DND-41 (cell line): Measurements from ENCODE around the gene ATP9A.

Experiments used
- EZH2 ChIP-seq: IDR thresholded peaks from 3 replicates; pipeline ENCODE4 v1.6.1; 2012; ENCODE audit warnings: borderline replicate concordance, low read depth, mild to moderate bottlenecking, moderate library complexity, low read length, inconsistent platforms; ENCODE audit not compliant: severe bottlenecking
- TF ChIP-seq, protein P1 (sequence below): IDR thresholded peaks from 2 replicates; pipeline ENCODE4 v1.5.1; 2012; ENCODE audit warnings: borderline replicate concordance, low read length, moderate library complexity, mild to moderate bottlenecking; ENCODE audit not compliant: poor library complexity, severe bottlenecking; ENCODE audit errors: extremely low read depth

DNA sequence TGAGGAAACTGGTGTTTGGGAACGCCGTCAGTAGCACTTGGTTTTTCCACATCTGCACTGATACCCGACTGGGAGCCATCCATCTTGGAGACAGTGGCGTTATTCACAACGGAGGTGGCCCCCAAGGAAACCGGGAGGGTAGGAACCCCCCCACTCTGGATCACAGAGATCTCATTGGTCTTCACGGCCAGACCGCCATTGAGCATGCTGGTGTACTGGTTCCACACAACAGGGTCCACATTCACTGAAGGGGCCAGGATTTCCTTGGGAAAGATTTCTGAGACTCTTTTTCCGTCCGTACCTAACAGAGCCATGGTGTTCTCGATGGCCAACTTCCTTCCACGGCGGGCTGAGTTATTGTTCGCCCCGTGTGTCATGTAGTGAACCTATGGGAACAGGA is 16.1 kb upstream of the ATP9A start:
- TF ChIP-seq, protein P1, sequence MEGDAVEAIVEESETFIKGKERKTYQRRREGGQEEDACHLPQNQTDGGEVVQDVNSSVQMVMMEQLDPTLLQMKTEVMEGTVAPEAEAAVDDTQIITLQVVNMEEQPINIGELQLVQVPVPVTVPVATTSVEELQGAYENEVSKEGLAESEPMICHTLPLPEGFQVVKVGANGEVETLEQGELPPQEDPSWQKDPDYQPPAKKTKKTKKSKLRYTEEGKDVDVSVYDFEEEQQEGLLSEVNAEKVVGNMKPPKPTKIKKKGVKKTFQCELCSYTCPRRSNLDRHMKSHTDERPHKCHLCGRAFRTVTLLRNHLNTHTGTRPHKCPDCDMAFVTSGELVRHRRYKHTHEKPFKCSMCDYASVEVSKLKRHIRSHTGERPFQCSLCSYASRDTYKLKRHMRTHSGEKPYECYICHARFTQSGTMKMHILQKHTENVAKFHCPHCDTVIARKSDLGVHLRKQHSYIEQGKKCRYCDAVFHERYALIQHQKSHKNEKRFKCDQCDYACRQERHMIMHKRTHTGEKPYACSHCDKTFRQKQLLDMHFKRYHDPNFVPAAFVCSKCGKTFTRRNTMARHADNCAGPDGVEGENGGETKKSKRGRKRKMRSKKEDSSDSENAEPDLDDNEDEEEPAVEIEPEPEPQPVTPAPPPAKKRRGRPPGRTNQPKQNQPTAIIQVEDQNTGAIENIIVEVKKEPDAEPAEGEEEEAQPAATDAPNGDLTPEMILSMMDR: no peak
- no peak for TF ChIP-seq EZH2
